Activated CD4-positive, CD25-positive, alpha-beta regulatory T cell (primary cell): ENCODE measurements around the gene SLC25A47.
A peak's percentile ranks its signal among the peaks of the same experiment; 100 is the strongest.

Experiments used
- DNase-seq, 4 experiments: peaks; one replicate each; lab custom pipeline; 2025; lab: John Stamatoyannopoulos, UW

The SLC25A47 gene

GRCh38 chr14:100346306-100347091, 23.4 kb downstream of the SLC25A47 start:
- no peak for DNase-seq

DNA sequence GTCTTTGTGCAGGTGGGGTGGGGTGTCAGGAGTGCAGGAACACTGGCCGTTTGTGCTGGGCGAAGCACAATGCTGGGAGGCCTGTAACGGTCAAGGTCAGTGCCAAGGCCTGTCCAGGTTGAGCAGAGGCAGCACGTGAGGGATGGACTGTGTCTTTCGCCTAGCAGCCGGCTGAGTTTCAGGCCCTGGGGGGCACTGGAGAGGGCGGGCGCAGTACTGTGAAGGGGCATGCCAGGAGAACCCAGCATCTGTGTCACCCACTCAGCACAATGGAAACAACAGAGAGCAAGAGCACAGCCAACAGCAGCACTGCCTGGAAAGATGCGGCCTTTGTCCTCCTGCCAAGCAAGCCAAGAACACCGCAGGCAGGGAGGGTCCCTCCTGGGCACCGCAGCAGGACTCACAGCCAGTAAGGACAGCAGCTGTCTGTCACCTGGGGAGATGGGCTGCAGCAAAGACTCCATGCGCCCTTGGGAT, 25.2 kb downstream of the SLC25A47 start:
- no peak for DNase-seq

DNA sequence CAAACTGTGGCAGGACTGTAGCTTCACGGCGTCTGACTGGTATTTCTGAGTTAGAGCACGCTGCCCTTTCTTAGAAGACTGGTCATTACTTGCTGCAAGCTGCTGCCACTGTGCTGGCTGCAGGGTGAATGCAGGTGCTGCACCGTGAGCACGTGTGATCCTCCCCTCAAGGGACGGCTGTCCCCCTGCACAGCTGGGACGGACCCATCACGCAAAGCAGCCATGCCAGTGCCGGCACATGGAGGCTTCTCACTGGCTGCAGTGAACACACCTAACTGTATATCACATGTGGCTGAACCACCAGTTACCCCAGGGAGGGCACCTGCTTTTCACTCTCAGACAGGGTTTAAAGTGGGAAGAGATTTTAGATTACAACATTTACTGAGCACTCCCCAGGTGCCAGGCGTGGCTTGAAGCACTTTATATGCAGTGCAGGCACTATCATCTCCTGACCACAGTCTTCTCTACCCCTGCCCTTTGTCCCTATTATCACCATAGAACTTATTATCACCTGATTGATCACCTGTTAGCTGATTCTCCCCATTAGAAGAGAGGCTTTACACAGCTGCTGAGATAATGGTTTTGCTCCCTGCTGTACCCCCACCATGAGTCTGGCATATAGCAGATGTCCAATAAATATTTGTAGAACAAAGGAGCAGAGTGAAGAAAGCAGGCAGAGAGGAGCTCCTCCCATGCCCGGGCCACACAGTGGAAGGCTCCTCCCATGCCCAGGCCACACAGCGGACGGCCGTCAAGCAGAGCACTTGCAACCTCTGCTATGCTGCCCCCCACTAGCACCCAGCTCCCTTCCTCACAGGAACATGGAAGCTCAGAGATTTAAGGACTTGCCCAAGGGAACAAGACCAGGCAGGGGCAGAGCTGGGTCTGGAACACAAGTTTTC, 25.9 kb downstream of the SLC25A47 start:
- no peak for DNase-seq

GRCh38 chr14:100350276-100350926, 27.3 kb downstream of the SLC25A47 start:
- DNase-seq, result no peak

- no peak for DNase-seq
Observed at GRCh38 chr14:100350986-100351385, 27.8 kb downstream of the SLC25A47 start.

GRCh38 chr14:100358396-100358795, 35.3 kb downstream of the SLC25A47 start:
- no peak for DNase-seq

DNA sequence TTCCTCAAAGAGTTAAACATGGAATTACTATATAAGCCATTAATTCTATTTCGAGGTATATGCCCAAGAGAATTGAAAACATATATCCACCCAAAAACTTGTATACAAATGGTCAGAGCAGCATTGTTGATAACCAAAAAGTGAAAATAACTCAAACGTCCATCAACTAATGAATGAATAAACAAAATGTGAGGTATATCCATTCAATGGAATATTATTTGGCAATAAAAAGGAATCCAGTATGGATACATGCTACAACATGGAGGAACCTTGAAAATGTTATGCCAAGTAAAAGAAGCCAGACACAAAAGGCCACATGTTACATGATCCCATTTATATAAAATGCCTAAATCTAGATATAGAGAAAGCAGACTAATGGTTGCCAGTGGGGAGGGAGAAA, 36.0 kb downstream of the SLC25A47 start:
- DNase-seq, result no peak

- no peak for DNase-seq
Observed at GRCh38 chr14:100359881-100360280, 36.7 kb downstream of the SLC25A47 start.

GRCh38 chr14:100361626-100362025, 38.5 kb downstream of the SLC25A47 start:
- DNase-seq, result no peak

DNA sequence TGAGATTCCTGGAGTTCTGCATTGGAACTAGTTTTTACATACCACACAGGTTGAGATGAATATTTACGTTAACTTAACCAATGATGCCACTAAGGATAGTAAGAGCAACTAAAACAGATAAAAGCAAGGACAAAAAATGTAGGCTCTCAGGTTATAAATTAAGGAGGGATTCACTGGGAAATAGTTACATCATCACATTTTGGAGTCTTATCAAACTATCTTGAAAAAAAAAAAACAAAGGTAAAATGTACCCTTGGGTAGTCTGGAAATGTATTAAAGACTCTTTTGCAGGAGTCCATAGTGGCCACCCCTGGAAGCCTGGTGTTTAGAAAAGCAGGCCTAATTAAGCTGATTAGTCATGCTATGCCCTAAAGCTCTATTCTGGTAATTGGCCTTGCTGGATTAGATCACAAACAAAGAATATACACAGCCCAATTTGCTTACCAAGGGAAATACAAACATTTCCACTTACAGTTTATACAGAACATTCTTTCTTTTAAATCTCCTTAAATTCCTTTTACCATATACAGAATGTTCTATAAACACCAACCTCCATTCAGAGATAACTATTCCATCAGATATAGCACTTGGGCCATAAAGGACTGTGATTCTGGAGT, 39.3 kb downstream of the SLC25A47 start:
- no peak for DNase-seq

DNA sequence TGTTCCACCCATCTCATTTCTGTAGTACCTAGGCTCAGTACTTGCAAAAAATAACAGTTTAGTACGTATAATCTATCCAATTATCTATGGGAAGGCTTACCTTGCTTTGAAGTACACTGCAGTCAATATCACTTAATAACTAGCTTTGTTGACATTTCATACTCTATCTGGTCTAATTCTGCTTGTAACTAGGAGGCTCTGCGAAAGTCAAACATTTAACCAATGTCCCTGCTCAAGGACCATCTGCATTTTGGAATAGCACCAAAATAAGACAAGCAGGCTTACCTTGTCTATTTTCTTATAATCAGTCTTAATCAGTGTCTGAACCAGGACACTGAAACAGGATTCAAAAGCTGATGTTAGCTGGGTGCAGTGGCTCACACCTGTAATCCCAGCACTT, 39.9 kb downstream of the SLC25A47 start:
- no peak for DNase-seq

GRCh38 chr14:100364403-100364802, 41.3 kb downstream of the SLC25A47 start:
- no peak for DNase-seq

DNA sequence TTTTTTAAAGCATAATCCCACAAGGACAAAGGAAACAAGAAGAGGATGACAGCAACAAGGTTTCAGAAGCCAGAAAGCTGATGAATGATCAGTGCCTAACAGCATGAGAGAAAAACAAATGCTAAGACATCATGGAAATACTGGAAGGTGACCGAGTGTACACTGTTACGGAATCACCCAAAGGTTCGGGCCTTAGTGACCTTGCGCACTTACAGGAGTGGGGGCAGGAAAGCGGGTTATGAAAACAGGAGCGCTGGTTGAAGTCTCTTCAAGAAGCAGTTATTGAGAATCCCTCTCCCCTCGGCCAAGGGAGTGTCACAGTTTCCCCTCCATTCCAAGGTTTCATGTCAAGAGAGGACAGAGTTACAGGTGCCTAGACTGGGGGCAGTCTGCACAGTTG, 42.6 kb downstream of the SLC25A47 start:
- no peak for DNase-seq

DNA sequence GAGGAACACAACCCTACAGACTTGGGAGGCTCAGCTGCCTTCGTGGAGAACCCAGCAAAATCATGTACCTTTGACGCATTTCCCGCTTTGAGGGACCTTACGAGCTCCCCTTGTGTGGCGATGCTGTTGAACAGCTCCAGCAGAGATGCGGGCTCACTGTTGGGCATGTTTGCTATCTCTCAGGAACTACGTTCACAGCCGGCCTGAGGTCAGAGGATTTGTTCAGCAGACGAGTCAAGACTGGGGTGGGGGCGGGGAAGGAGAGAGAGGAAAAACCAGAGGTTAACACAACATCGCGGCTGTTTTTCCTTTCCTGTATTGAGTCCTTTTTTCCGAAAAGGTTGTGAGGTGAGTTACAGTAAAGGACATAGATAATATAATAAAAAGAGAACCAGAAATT, 45.9 kb downstream of the SLC25A47 start:
- no peak for DNase-seq

DNA sequence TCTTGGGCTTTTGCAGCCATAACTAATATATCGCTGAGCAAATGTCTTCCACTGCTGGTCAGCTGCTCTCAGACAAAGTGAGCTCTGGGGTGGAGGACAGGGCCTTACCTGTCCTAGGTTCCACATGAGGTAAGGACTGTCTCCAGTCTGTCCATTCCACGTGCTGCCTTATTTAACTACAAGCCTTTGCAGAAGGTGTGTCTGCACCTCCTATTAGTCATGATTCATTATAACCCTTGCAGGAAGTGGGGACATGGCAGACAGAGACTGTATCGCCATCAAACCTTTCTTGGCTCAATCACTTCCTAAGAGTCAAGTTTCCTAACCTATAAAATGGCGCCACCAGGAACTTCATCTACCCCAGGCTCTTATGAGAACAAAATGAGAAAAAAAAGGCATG, 46.9 kb downstream of the SLC25A47 start:
- no peak for DNase-seq

- no peak for DNase-seq
Observed at GRCh38 chr14:100371773-100372172, 48.6 kb downstream of the SLC25A47 start.

DNA sequence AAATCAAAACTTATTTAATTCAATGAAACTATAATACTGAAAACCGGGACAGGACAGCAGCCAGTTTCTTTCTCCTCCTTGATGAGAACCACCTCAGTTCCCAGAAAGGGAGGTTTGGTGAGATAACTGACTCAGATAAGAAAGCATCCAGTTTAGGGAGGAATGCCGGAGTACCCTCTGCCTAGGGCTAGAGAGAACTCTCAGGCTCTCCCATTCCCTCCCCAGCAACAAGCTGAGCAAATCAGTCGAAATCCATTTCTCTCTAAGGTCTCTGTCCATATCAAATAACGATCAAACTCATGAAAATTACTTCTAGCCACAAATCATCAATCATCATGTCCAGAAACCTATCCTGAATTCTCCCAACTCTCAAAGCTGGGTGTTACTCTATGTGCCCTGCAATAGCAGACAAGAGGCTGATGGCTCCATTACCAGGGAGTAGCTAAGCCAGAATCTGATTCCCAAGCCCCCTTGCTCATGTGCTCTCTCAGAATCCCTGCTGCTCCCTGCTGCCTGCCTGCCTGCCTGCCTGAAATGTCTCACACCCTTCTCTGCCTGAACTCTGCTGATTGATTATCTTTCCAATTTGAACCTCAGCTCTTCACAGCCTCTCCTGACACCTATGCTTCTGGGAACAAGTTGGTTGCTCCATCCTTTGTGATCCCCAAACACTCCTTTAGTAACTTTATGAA, 49.4 kb downstream of the SLC25A47 start:
- no peak for DNase-seq

DNA sequence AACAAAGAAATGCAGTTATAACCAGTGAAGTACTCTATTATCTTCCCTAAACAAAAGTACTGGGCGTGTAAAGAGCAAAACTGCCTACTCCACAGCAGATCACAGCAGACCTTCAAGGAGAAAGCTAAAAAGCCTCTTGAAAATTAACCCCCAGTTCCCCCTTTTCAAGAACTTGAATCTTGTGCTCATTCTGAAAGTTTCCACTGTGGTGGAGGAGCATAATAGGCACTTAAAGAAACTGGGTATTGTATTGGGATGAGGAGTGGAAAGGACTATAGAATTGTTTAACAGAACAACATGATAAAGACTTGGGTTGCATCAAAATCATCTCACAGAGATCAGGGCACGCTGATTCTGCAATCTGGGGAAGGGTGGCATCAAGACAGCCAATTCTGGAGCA, 51.1 kb downstream of the SLC25A47 start:
- no peak for DNase-seq

DNA sequence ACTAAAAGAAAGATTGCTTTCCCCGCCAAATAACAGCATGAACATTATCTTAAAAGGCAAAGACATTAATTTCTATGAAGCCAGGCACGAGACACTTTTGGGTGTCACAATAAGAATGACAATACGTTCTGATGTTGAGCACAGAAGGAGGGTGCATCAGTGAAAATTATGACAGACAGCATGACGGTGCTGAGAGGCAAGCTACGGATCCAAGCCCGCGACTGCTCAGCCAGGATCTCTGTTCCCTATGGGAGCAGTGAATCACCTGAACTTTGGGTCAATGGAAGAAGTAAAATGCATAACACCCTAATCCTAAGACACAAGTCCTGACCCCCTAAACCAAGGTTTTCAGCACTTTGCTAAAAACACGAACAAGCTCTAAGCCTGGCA, 51.7 kb downstream of the SLC25A47 start:
- DNase-seq, result no peak

- peak in 2 of 4 experiments; percentile 61 to 70 for DNase-seq
Observed at GRCh38 chr14:100375266-100375962, 52.3 kb downstream of the SLC25A47 start.
